Panc1 (cell line): ENCODE results near the gene LPP. TPM values are rescaled to one million over a fixed set of nuclear protein-coding genes. Genes with fewer than 3 reads are reported as not detected.

ENCODE experiments used
- ATAC-seq: fragments of 200-7000 bp; cut with Tn5 transposase; 2 replicates; pipeline ENCODE4 v1.9.1; 2020; ENCODE audit warnings: mild to moderate bottlenecking, moderate library complexity
- BruUV-seq: library from RNA; stranded (reverse); fragments of 400-500 nt; replicated peaks from 2 replicates; lab custom pipeline; 2021; lab: Mats Ljungman, UMichigan
- CTCF ChIA-PET: fragments of 300-600 bp; sonication (Branson Sonifier 250); formaldehyde crosslinking; loops from one replicate; lab custom pipeline; 2022; ENCODE audit warnings: antibody characterized with exemption; lab: Charles Lee
- POLR2A ChIA-PET: fragments of 300-600 bp; sonication (Branson Sonifier 250); formaldehyde crosslinking; loops from one replicate; lab custom pipeline; 2022; ENCODE audit warnings: antibody characterized with exemption; lab: Charles Lee
- DNase-seq: peaks from one replicate; pipeline ENCODE4 v3.0.0-alpha.2; 2010; ENCODE audit warnings: low read depth, low spot score
- H3K27ac ChIP-seq: 2 replicates; pipeline ENCODE4 v1.5.1; 2011; ENCODE audit warnings: mild to moderate bottlenecking, low read length, inconsistent platforms
- H3K27me3 ChIP-seq: fragments of 200-500 bp; sonication (Bioruptor generic); 2 replicates; pipeline ENCODE4 v1.6.0; 2014; ENCODE audit warnings: low read length, inconsistent platforms; ENCODE audit not compliant: control insufficient read depth, insufficient read depth
- H3K36me3 ChIP-seq: fragments of 200-500 bp; sonication (Bioruptor generic); 2 replicates; pipeline ENCODE4 v1.5.1; 2014; ENCODE audit warnings: inconsistent platforms, mild to moderate bottlenecking, low read length, moderate library complexity; ENCODE audit not compliant: control insufficient read depth, insufficient read depth
- H3K4me1 ChIP-seq: 2 replicates; pipeline ENCODE4 v1.5.1; 2011; ENCODE audit warnings: inconsistent platforms, mild to moderate bottlenecking, low read length, moderate library complexity; ENCODE audit not compliant: control insufficient read depth, insufficient read depth
- H3K4me3 ChIP-seq, 2 experiments: 2 replicates each; pipeline ENCODE4 v1.5.1; 2011 to 2012; ENCODE audit warnings: low read depth in 2 of 2, low read length in 2 of 2, mild to moderate bottlenecking in 2 of 2, inconsistent platforms in 1 of 2, moderate library complexity in 1 of 2
- H3K9me3 ChIP-seq: fragments of 200-500 bp; sonication (Bioruptor generic); 2 replicates; pipeline ENCODE4 v1.5.1; 2014; ENCODE audit warnings: low read depth, mild to moderate bottlenecking, inconsistent platforms, low read length, moderate library complexity; ENCODE audit not compliant: control insufficient read depth, insufficient read depth
- POLR2AphosphoS5 ChIP-seq: IDR thresholded peaks from 2 replicates; pipeline ENCODE4 v1.6.1; 2012; ENCODE audit warnings: mild to moderate bottlenecking, low read depth, low read length, moderate library complexity
- SIN3A ChIP-seq: IDR thresholded peaks from 2 replicates; pipeline ENCODE4 v1.6.1; 2012; ENCODE audit warnings: low read depth, mild to moderate bottlenecking, low read length, moderate library complexity, borderline replicate concordance; ENCODE audit not compliant: insufficient read depth
- TCF7L2 ChIP-seq: IDR thresholded peaks from 2 replicates; pipeline ENCODE4 v1.6.1; 2011; ENCODE audit warnings: mild to moderate bottlenecking, low read depth, low read length, inconsistent platforms
- in situ Hi-C: cut with HindIII; loops from 2 replicates; pipeline ENCODE4 v1.10.0; 2016; ENCODE audit warnings: low sequenced_read_pairs, low pct_unique_long_range_greater_than_20kb
- intact Hi-C: fragments of 100-400 bp; cut with micrococcal nuclease; formaldehyde crosslinking; loops from one replicate; pipeline ENCODE4 v1.10.0; 2022; ENCODE audit not compliant: unreplicated experiment
- total RNA-seq: library from RNA; stranded (reverse); gene quantifications from one replicate; pipeline ENCODE4 v1.2.1, GENCODE V29; 2021; ENCODE audit not compliant: unreplicated experiment
- TF ChIP-seq, protein P1 (sequence below), 2 experiments: IDR thresholded peaks; 2 replicates each; pipeline ENCODE4 v1.6.1; 2011 to 2012; ENCODE audit warnings: low read depth in 2 of 2, control low read depth in 1 of 2, low read length in 1 of 2, mild to moderate bottlenecking in 1 of 2, moderate library complexity in 1 of 2; ENCODE audit not compliant: insufficient read depth in 1 of 2
- TF ChIP-seq, protein P2 (sequence below): fragments of 450-650 bp; IDR thresholded peaks from 2 replicates; pipeline ENCODE4 v1.5.1; 2017; ENCODE audit warnings: mild to moderate bottlenecking

The LPP gene
- total RNA-seq, 1 experiment from 2014 or later: 90.0 TPM

DNA sequence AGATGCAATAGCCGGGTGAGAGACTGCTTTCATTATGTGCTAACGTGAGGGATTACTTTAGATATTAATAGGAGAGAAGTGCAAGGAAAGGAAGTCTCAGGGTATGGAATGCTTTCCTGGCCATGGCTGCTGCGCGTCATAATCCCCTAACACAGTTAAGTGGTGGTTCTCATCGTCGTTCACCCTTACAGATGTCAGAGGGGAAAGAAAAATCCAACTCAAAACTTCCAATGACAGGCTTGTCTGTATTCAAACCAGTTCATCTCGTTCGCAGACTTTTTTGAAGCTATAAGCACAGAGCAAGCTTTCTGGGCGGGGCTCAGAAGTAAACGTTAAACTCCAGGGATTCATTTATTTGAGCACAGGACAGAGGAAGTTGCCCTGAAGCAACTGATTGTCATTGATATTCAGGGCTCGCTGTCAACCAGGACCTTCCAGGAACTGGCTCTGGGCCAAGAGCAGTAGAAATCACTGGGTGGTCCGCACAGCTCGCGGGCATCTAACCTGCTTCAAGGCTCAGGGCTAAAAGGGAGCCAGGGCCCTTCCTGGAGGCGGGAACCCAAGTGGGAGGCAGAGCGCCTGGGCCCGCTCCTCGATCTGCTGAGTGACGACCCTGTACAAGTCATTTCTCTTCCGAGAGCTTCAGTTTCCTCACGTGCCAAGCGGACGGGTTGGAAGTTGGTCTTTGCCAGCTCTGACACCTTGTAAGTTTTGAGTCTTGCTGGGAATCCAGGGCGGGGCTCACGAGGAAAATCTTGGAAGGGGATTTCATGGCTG, 1.1 kb upstream of the LPP start:
- Histone ChIP-seq H3K4me3 (peak overlapping the region; percentile 81 to 95), H3K27me3 (no peaks in the 10 kb centered on the region), H3K36me3 (no peaks in the 10 kb centered on the region), H3K4me1 (peaks cover 27% of the 10 kb centered on the region), H3K27ac (peak overlapping the region; percentile 93), H3K9me3 (no peaks in the 10 kb centered on the region)
- intact Hi-C loops: loop anchor here (2.0 to 10.0 kb wide), 3 partner anchors 112 to 794 kb away; partner anchors contain the start of gene BCL6
- no peak for TF ChIP-seq TCF7L2
- TF ChIP-seq, protein P1, sequence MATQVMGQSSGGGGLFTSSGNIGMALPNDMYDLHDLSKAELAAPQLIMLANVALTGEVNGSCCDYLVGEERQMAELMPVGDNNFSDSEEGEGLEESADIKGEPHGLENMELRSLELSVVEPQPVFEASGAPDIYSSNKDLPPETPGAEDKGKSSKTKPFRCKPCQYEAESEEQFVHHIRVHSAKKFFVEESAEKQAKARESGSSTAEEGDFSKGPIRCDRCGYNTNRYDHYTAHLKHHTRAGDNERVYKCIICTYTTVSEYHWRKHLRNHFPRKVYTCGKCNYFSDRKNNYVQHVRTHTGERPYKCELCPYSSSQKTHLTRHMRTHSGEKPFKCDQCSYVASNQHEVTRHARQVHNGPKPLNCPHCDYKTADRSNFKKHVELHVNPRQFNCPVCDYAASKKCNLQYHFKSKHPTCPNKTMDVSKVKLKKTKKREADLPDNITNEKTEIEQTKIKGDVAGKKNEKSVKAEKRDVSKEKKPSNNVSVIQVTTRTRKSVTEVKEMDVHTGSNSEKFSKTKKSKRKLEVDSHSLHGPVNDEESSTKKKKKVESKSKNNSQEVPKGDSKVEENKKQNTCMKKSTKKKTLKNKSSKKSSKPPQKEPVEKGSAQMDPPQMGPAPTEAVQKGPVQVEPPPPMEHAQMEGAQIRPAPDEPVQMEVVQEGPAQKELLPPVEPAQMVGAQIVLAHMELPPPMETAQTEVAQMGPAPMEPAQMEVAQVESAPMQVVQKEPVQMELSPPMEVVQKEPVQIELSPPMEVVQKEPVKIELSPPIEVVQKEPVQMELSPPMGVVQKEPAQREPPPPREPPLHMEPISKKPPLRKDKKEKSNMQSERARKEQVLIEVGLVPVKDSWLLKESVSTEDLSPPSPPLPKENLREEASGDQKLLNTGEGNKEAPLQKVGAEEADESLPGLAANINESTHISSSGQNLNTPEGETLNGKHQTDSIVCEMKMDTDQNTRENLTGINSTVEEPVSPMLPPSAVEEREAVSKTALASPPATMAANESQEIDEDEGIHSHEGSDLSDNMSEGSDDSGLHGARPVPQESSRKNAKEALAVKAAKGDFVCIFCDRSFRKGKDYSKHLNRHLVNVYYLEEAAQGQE (IDR thresholded peaks at IDR 0.05; ENCODE audit: insufficient read depth in 1 of 2, low read depth in 2 of 2, low read length in 1 of 2): 0 out of 4 replicates have a peak, but pooled peaks of 1 of the 2 experiments have one; percentile 12
- ChIA-PET POLR2A (interaction anchor here (1.0 to 1.2 kb wide), 4 partner anchors 118 to 528 kb away, joined by 3 to 5 read pairs (median 4); partner anchors contain the start of gene BCL6), CTCF (no interaction called here)
- BruUV-seq: TSS peak; percentile 96
- ATAC-seq (peak; percentile 27; the same call in 1 of the 2 replicates), DNase-seq (no peak)
- in situ Hi-C loops: no loop called here

DNA sequence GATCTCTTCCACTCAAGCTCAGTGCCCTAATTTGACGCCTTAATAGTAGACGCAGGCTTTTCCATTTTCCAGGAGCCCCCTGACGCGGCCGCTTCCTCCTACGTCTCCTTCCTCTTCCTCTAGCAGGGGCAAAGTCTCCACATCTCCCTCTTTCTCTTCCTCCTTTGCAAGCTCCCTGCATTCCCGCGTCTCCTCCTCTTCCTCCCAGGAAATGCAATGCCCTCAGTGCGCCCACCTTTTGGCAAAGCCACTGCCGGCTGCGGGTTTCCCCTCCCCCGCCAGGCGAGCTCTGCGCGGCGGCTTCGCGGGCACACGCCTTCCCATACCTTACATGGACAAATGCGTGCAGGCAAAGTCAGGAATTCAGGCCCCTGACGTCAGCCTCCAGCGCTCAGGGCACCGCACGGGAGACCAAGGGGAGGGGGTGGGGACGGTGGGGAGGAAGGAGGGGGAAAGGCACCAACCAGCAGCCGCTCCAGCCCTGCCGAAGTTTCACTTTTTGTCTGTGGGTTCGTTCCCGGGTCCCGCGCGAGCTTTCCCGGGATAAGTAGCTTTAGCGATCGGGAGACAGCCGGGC, 432 bp upstream of the LPP start:
- ATAC-seq (peak; percentile 79), DNase-seq (peak; percentile 54)
- CTCF ChIA-PET: interaction anchor here (1.6 kb wide), 1 partner anchor 413 kb away, joined by 3 read pairs; no protein-coding TSS in a partner anchor
- POLR2A ChIA-PET: interaction anchor here (0.6 to 1.2 kb wide), 5 partner anchors 99 to 527 kb away, joined by 3 to 5 read pairs (median 4); partner anchors contain the start of gene BCL6
- Histone ChIP-seq H3K4me3 (peak overlapping the region; percentile 81 to 95), H3K27me3 (no peaks in the 10 kb centered on the region), H3K27ac (peak overlapping the region; percentile 93), H3K4me1 (peaks cover 29% of the 10 kb centered on the region), H3K9me3 (no peaks in the 10 kb centered on the region), H3K36me3 (no peaks in the 10 kb centered on the region)
- intact Hi-C loops (loop anchor here (2.0 to 10.0 kb wide), 3 partner anchors 111 to 793 kb away; partner anchors contain the start of gene BCL6), in situ Hi-C loops (no loop called here)
- TF ChIP-seq POLR2AphosphoS5: no peak; the same call in 1 of the 2 replicates
- 0 out of 2 replicates have a peak, but pooled peaks have one; percentile 29 for TF ChIP-seq SIN3A
- TF ChIP-seq TCF7L2: no peak
- TF ChIP-seq, protein P2, sequence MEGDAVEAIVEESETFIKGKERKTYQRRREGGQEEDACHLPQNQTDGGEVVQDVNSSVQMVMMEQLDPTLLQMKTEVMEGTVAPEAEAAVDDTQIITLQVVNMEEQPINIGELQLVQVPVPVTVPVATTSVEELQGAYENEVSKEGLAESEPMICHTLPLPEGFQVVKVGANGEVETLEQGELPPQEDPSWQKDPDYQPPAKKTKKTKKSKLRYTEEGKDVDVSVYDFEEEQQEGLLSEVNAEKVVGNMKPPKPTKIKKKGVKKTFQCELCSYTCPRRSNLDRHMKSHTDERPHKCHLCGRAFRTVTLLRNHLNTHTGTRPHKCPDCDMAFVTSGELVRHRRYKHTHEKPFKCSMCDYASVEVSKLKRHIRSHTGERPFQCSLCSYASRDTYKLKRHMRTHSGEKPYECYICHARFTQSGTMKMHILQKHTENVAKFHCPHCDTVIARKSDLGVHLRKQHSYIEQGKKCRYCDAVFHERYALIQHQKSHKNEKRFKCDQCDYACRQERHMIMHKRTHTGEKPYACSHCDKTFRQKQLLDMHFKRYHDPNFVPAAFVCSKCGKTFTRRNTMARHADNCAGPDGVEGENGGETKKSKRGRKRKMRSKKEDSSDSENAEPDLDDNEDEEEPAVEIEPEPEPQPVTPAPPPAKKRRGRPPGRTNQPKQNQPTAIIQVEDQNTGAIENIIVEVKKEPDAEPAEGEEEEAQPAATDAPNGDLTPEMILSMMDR: no peak
- TF ChIP-seq, protein P1 (IDR thresholded peaks at IDR 0.05; ENCODE audit: insufficient read depth in 1 of 2, low read depth in 2 of 2, low read length in 1 of 2): 0 out of 4 replicates have a peak, but pooled peaks of 1 of the 2 experiments have one; percentile 2
- no TSS peak for BruUV-seq
